GM12878 (cell line): ENCODE measurements around the gene PTK6. TPM values are rescaled to one million over a fixed set of nuclear protein-coding genes. Genes with fewer than 3 reads are reported as not detected.

Source experiments
- ATAC-seq: fragments of 200-7000 bp; cut with Tn5 transposase; 3 replicates; pipeline ENCODE4 v1.9.1; 2020; ENCODE audit warnings: mild to moderate bottlenecking, moderate library complexity
- BruUV-seq: library from RNA; stranded (reverse); fragments of 400-500 nt; replicated peaks from 2 replicates; lab custom pipeline; 2021; lab: Mats Ljungman, UMichigan
- CTCF ChIA-PET: fragments of 300-600 bp; sonication (Branson Sonifier 250); formaldehyde crosslinking; extraction: SDS; loops from one replicate; lab custom pipeline; 2021; ENCODE audit warnings: inconsistent platforms; lab: Yijun Ruan, JAX
- POLR2A ChIA-PET: fragments of 350-600 bp; formaldehyde crosslinking; extraction: SDS; loops from one replicate; lab custom pipeline; 2021; ENCODE audit warnings: inconsistent platforms; lab: Charles Lee
- RAD21 ChIA-PET: fragments of 300-600 bp; sonication (Branson Sonifier 250); formaldehyde crosslinking; loops from one replicate; lab custom pipeline; 2023; ENCODE audit warnings: antibody characterized with exemption; ENCODE audit not compliant: unreplicated experiment; lab: Charles Lee
- SMC1A ChIA-PET: fragments of 300-600 bp; sonication (Branson Sonifier 250); formaldehyde crosslinking; loops from one replicate; lab custom pipeline; 2023; ENCODE audit not compliant: unreplicated experiment, uncharacterized antibody; lab: Charles Lee
- DNase-seq: peaks from one replicate; pipeline ENCODE4 v3.0.0-alpha.2; 2011; ENCODE audit warnings: low read depth, low spot score
- FAIRE-seq: peaks from 3 replicates; lab custom pipeline; 2011; peaks lifted over from hg19 to GRCh38; lab: Jason Lieb, UNC
- H2AFZ ChIP-seq: 2 replicates; pipeline ENCODE4 v1.6.0; 2011; ENCODE audit warnings: low read depth, low read length, control low read depth; ENCODE audit not compliant: control insufficient read depth
- H3K27ac ChIP-seq: 2 replicates; pipeline ENCODE4 v1.5.1; 2011; ENCODE audit warnings: control low read depth; ENCODE audit not compliant: control insufficient read depth, insufficient read depth
- H3K27me3 ChIP-seq, 2 experiments: replicated peaks in 1 of 2; 2 replicates each; pipeline versions ENCODE4 v1.6.0 to v1.6.1; 2011; ENCODE audit warnings: low read length in 1 of 2; ENCODE audit not compliant: control insufficient read depth in 2 of 2, insufficient read depth in 2 of 2
- H3K36me3 ChIP-seq, 2 experiments: 2 replicates each; pipeline ENCODE4 v1.5.1; 2011; ENCODE audit warnings: low read length in 1 of 2; ENCODE audit not compliant: control insufficient read depth in 2 of 2, insufficient read depth in 2 of 2
- H3K4me1 ChIP-seq: 2 replicates; pipeline ENCODE4 v1.6.1; 2011; ENCODE audit warnings: mild to moderate bottlenecking, low read length, moderate library complexity, mixed read lengths; ENCODE audit not compliant: control insufficient read depth, insufficient read depth
- H3K4me2 ChIP-seq: 2 replicates; pipeline ENCODE4 v1.6.0; 2011; ENCODE audit warnings: control low read depth; ENCODE audit not compliant: control insufficient read depth, insufficient read depth
- H3K4me3 ChIP-seq: fragments of 200-600 bp; sonication (generic); 2 replicates; pipeline ENCODE4 v1.5.1; 2016
- H3K79me2 ChIP-seq: 2 replicates; pipeline ENCODE4 v1.6.0; 2011; ENCODE audit warnings: low read length; ENCODE audit not compliant: control insufficient read depth, insufficient read depth
- H3K9ac ChIP-seq: 2 replicates; pipeline ENCODE4 v1.8.0; 2011; ENCODE audit warnings: low read length, control low read depth, mixed read lengths; ENCODE audit not compliant: control insufficient read depth, insufficient read depth
- H3K9me3 ChIP-seq: replicated peaks from 3 replicates; pipeline ENCODE4 v1.5.1; 2011; ENCODE audit warnings: mild to moderate bottlenecking, low read length; ENCODE audit not compliant: control insufficient read depth, insufficient read depth
- H4K20me1 ChIP-seq: 2 replicates; pipeline ENCODE4 v1.6.0; 2011; ENCODE audit not compliant: control insufficient read depth, insufficient read depth
- CHD4 ChIP-seq: fragments of 200-600 bp; sonication (generic); IDR thresholded peaks from 2 replicates; pipeline ENCODE4 v1.6.1; 2016; ENCODE audit warnings: mild to moderate bottlenecking
- E2F4 ChIP-seq: IDR thresholded peaks from 2 replicates; pipeline ENCODE4 v1.6.1; 2012; ENCODE audit warnings: low read depth, low read length, improper control_type of control experiment
- EED ChIP-seq: sonication (generic); IDR thresholded peaks from 2 replicates; pipeline ENCODE4 v1.6.1; 2016; ENCODE audit warnings: antibody characterized with exemption, low read depth
- GATAD2B ChIP-seq: fragments of 450-650 bp; conservative IDR thresholded peaks from 2 replicates; pipeline ENCODE4 v1.6.1; 2017; ENCODE audit warnings: low read depth, mild to moderate bottlenecking, moderate library complexity
- NFIC ChIP-seq: IDR thresholded peaks from 2 replicates; pipeline ENCODE4 v1.6.1; 2012; ENCODE audit warnings: low read depth, mild to moderate bottlenecking, inconsistent platforms, low read length, moderate library complexity
- NFYA ChIP-seq: IDR thresholded peaks from 2 replicates; pipeline ENCODE4 v1.6.1; 2011; ENCODE audit warnings: low read depth, mild to moderate bottlenecking, low read length, improper control_type of control experiment, borderline replicate concordance
- RFX5 ChIP-seq: IDR thresholded peaks from 2 replicates; pipeline ENCODE4 v1.6.1; 2011; ENCODE audit warnings: low read depth, low read length, improper control_type of control experiment
- SRF ChIP-seq, 2 experiments: IDR thresholded peaks; 2 replicates each; pipeline ENCODE4 v1.6.1; 2011; ENCODE audit warnings: low read depth in 2 of 2, low read length in 2 of 2, mild to moderate bottlenecking in 1 of 2, moderate library complexity in 1 of 2
- USF2 ChIP-seq: IDR thresholded peaks from 2 replicates; pipeline ENCODE4 v1.6.1; 2011; ENCODE audit warnings: low read depth, low read length, improper control_type of control experiment, borderline replicate concordance
- ZBTB40 ChIP-seq: fragments of 450-650 bp; IDR thresholded peaks from 2 replicates; pipeline ENCODE4 v1.6.1; 2016; ENCODE audit warnings: mild to moderate bottlenecking, moderate library complexity, borderline replicate concordance
- WGBS: methylation state at CpG from one replicate; pipeline ENCODE4 v1.1.6; 2016; ENCODE audit warnings: low lambda C conversion rate; ENCODE audit not compliant: insufficient replicate concordance, insufficient coverage; ENCODE audit errors: missing lambda C conversion rate; 5-methylcytosine and 5-hydroxymethylcytosine counted together
- in situ Hi-C: fragments of 300-500 bp; cut with MboI; formaldehyde crosslinking; loops from 9 replicates; pipeline ENCODE4 v1.14.3; 2018; ENCODE audit warnings: mixed read lengths
- intact Hi-C: fragments of 100-400 bp; cut with micrococcal nuclease; formaldehyde crosslinking; loops from one replicate; pipeline ENCODE4 v1.14.2; 2022; ENCODE audit not compliant: unreplicated experiment
- polyA plus RNA-seq, 11 experiments: library from polyadenylated mRNA; depleted of rRNA in 4 of 11; unstranded in 6 of 11; stranded (reverse) in 5 of 11; fragments of >200 nt; fragmentation: Nextera tagmentation in 4 of 11; fragmentation: Illumina TruSeq in 1 of 11; extraction: Ambion mirVana in 4 of 11; extraction: Trizol in 1 of 11; gene quantifications; 1 replicate in 1 of 11; 2 replicates in 10 of 11; pipeline versions ENCODE4 v1.2.1 to v1.2.3, GENCODE V29; 2011 to 2016; ENCODE audit warnings: inconsistent platforms in 2 of 11, missing spikeins in 2 of 11, low read depth in 1 of 11
- total RNA-seq, 4 experiments: library from RNA; depleted of rRNA in 3 of 4; stranded (reverse); fragments of >200 nt in 3 of 4; fragmentation: Illumina TruSeq in 1 of 4; extraction: Trizol in 1 of 4; gene quantifications; 2 replicates each; pipeline versions ENCODE4 v1.2.1 to v1.2.3, GENCODE V29; 2013 to 2021

The PTK6 gene
- total and polyA plus RNA-seq, 10 of the 15 experiments (the other 5 are each of a cell fraction or from before 2014, with no cell fraction given), result 0.02 to 0.21 (median 0.09) TPM; not detected in 3

- TF ChIP-seq ZBTB40, result no peak
- no peak for TF ChIP-seq E2F4
- no peak for TF ChIP-seq USF2
- TF ChIP-seq, all 136 proteins: peak for 0
These were observed 24.0 kb downstream of the PTK6 start (continued) for GRCh38 chr20:63513207-63513606.

GRCh38 chr20:63509088-63509564 lies 28.1 kb downstream of the PTK6 start:
- no peaks in the 10 kb centered on the region for H3K4me1 ChIP-seq
- intact Hi-C loops (no loop called here), in situ Hi-C loops (no loop called here)
- ChIA-PET RAD21 (no interaction called here), SMC1A (no interaction called here), POLR2A (no interaction called here), CTCF (no interaction called here)
- H3K36me3 ChIP-seq, result no peaks in the 10 kb centered on the region
- H3K4me3 ChIP-seq, result no peak overlapping the region
- no peak overlapping the region for H2AFZ ChIP-seq
- no peak overlapping the region for H3K27ac ChIP-seq
- no TSS peak for BruUV-seq
- no peaks in the 10 kb centered on the region; a peak in 1 of 4 replicates for H3K27me3 ChIP-seq
- ATAC-seq, result no peak
- no peak overlapping the region for H3K4me2 ChIP-seq
- WGBS, result 62% methylated on average over 9 of the region's 9 CpGs
- no peaks in the 10 kb centered on the region for H4K20me1 ChIP-seq
- no peak for FAIRE-seq
- no peak for DNase-seq
- no peak for TF ChIP-seq EED
- no peak for TF ChIP-seq NFYA
- TF ChIP-seq RFX5, result no peak
- TF ChIP-seq SRF (IDR thresholded peaks at IDR 0.05; ENCODE audit: low read depth in 2 of 2, low read length in 2 of 2), result no peak
- no peak for TF ChIP-seq NFIC
- no peak for TF ChIP-seq GATAD2B
- no peak for TF ChIP-seq CHD4
- H3K79me2 ChIP-seq, result no peaks in the 10 kb centered on the region
- H3K9me3 ChIP-seq, result peaks cover 2% of the 10 kb centered on the region; the same call in 1 of the 3 replicates
- no peak overlapping the region for H3K9ac ChIP-seq
